ENCODE results near the gene SPATA24. TPM values are rescaled to one million over a fixed set of nuclear protein-coding genes. Genes with fewer than 3 reads are reported as not detected.
A peak's percentile ranks its signal among the peaks of the same experiment; 100 is the strongest.

The SPATA24 gene
- total and polyA plus RNA-seq, 2 of the 8 experiments (the other 6 are each of a cell fraction or from before 2014, with no cell fraction given), result 5.8 to 9.4 TPM

- TF ChIP-seq USF2 (IDR thresholded peaks at IDR 0.05; ENCODE audit: low read length) (no peak), POU5F1 (IDR thresholded peaks at IDR 0.05; ENCODE audit: low read depth, low read length) (no peak), SRF (IDR thresholded peaks at IDR 0.05; ENCODE audit: low read depth, low read length) (no peak), SP2 (IDR thresholded peaks at IDR 0.05; ENCODE audit: low read length) (no peak), TBP (IDR thresholded peaks at IDR 0.05; ENCODE audit: low read depth, low read length) (peak; percentile 91), CHD7 (IDR thresholded peaks at IDR 0.05; ENCODE audit: insufficient replicate concordance, low read length) (no peak), CBX8 (IDR thresholded peaks at IDR 0.05; ENCODE audit: borderline replicate concordance, low read depth, low read length) (no peak), ASH2L (IDR thresholded peaks at IDR 0.05; ENCODE audit: low read length) (peak; percentile 64)
Observed at GRCh38 chr5:139439013-139439903, 35.4 kb upstream of the SPATA24 start, which contains the start of gene DNAJC18 (continued).

Data from H1 (cell line).